Activated T-helper 1 cell treated with anti-CD3 and anti-CD28 coated beads, Interleukin-12 subunit alpha, Interleukin-12 subunit beta, Interleukin-2, Interleukin-4 antibody, amounts not matched to agents 30 ng/mL and 10 ng/mL and 1 ng/mL, durations not matched to agents 14 hours and 24 hours and 36 hours (primary cell): ENCODE results near the gene OTUD1. TPM values are rescaled to one million over a fixed set of nuclear protein-coding genes. Genes with fewer than 3 reads are reported as not detected.

Source experiments
- DNase-seq: peaks from one replicate; pipeline ENCODE4 v3.0.0; 2021; ENCODE audit warnings: low spot score
- H3K27ac Mint-ChIP-seq: one replicate; pipeline ENCODE4 v1.8.0; 2021; ENCODE audit warnings: mild to moderate bottlenecking, mixed read lengths
- H3K27me3 Mint-ChIP-seq: one replicate; pipeline ENCODE4 v1.8.0; 2022; ENCODE audit warnings: mild to moderate bottlenecking, moderate library complexity, mixed read lengths; ENCODE audit not compliant: insufficient read depth
- H3K36me3 Mint-ChIP-seq: one replicate; pipeline ENCODE4 v1.8.0; 2021; ENCODE audit warnings: low read depth, mixed read lengths
- H3K4me1 Mint-ChIP-seq: one replicate; pipeline ENCODE4 v1.8.0; 2021; ENCODE audit warnings: low read depth, mixed read lengths
- H3K4me3 Mint-ChIP-seq: one replicate; pipeline ENCODE4 v1.8.0; 2021; ENCODE audit warnings: mild to moderate bottlenecking, moderate library complexity, mixed read lengths
- H3K9me3 Mint-ChIP-seq: one replicate; pipeline ENCODE4 v1.8.0; 2021; ENCODE audit warnings: mixed read lengths
- intact Hi-C: fragments of 100-400 bp; cut with micrococcal nuclease; formaldehyde crosslinking; loops from one replicate; pipeline ENCODE4 v1.15.1; 2024
- total RNA-seq: library from RNA; stranded (reverse); gene quantifications from 2 replicates; pipeline ENCODE4 v1.2.3, GENCODE V29; 2022

Gene OTUD1
- total RNA-seq, 1 donor from 2014 or later = 19.1 TPM

DNA sequence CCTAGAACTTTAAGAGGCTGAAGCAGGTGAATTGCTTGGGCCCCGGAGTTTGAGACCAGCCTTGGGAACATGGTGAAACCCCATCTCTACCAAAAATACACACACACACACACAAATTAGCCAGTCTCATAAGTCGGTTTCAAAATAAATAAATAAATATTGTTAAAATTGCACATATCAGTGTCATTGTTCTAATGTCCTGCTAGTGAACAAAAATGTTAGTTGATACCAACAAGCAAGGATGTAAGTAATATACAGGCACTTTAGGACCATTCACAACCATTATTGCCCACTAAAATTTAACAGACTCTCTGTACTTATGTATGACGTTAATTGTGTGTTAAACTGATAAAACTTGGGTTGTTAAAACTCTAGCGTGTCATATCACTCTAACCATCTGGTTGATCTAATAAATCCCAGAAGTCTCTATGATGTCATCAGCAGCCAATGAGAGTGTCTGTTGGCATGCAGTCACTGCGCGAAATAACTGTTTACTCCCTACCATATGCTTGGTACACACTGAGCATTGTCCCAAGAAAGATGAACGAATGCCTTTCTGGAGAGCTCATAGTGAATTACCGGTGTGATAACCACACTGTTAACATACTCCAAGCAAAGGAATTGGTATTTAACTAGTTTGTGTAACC, 30.4 kb upstream of the OTUD1 start:
- no peaks in the 10 kb centered on the region for H3K27me3 Mint-ChIP-seq
- DNase-seq = no peak
- peaks cover 15% of the 10 kb centered on the region for H3K4me1 Mint-ChIP-seq
- intact Hi-C loops = no loop called here
- no peak overlapping the region for H3K27ac Mint-ChIP-seq
- no peaks in the 10 kb centered on the region for H3K9me3 Mint-ChIP-seq
- H3K36me3 Mint-ChIP-seq = no peaks in the 10 kb centered on the region
- H3K4me3 Mint-ChIP-seq = no peak overlapping the region

DNA sequence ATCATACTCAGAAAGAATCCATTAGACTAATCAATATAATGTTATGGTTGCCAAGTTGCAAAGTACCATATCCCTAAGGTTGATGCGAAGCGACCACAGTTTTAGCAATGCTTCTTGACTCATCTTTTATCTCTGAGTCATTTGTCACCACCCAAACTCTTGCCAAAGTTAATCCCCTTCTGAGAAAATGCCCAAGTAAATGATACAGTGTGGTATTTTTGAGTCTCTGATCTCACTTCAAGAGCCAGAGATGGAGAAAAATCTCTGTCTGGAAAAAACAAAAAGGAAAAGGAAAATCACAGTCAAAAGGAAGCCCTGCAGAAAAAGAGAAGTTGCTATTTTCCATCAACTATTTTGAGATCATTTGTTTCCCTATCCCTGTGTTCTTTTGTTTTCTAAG, 26.7 kb upstream of the OTUD1 start:
- Mint-ChIP-seq H3K36me3 (no peaks in the 10 kb centered on the region), H3K9me3 (no peaks in the 10 kb centered on the region), H3K27me3 (no peaks in the 10 kb centered on the region), H3K27ac (peak overlapping the region; percentile 80), H3K4me3 (no peak overlapping the region), H3K4me1 (peaks cover 22% of the 10 kb centered on the region)
- intact Hi-C loops = loop anchor here (1.0 kb wide), 5 partner anchors 20 to 80 kb away; no protein-coding TSS in a partner anchor
- DNase-seq = no peak

DNA sequence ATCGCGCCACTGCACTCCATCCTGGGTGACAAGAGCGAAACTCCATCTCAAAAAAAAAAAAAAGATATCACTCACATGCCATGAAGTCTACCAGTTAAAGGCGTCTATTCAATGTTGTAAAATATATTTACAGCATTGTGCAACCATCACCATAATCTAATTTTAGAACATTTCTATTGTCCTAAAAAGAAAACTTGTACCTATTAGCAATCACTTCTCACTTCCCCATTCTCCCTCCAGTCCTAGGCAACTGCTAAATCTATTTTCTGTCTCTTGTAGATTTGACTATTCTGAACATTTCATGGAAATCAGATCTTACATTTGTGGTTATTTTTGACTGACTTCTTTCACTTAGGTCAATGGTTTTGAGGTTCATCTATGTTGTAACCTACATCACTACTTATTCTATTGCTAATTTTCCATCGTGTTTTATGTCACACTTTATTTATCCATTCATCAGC, 25.2 kb upstream of the OTUD1 start:
- no peak overlapping the region for H3K4me3 Mint-ChIP-seq
- H3K27me3 Mint-ChIP-seq = no peaks in the 10 kb centered on the region
- H3K36me3 Mint-ChIP-seq = no peaks in the 10 kb centered on the region
- peak overlapping the region; percentile 83 for H3K27ac Mint-ChIP-seq
- H3K9me3 Mint-ChIP-seq = no peaks in the 10 kb centered on the region
- peaks cover 22% of the 10 kb centered on the region for H3K4me1 Mint-ChIP-seq
- no peak for DNase-seq
- intact Hi-C loops = no loop called here

DNA sequence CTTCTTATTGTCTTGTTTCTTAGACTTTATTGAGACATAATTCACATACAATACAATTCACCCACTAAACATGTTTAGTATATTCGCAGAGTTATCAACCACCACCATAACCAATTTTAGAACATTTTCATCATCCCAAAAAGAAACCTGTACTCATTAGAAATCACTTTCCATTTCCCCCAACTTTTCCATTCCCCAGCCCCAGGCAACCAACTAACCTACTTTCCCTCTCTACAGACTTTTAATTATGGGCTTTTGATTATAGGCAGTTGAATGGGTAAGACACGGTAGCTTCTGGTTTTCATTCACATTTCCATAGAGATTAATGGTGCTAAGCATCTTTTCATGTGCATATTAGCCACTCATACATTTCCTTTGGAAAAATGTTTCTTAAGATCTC, 24.2 kb upstream of the OTUD1 start:
- intact Hi-C loops = no loop called here
- Mint-ChIP-seq H3K27me3 (no peaks in the 10 kb centered on the region), H3K36me3 (no peaks in the 10 kb centered on the region), H3K4me3 (no peak overlapping the region), H3K27ac (no peak overlapping the region), H3K9me3 (no peaks in the 10 kb centered on the region), H3K4me1 (peaks cover 22% of the 10 kb centered on the region)
- DNase-seq = no peak

DNA sequence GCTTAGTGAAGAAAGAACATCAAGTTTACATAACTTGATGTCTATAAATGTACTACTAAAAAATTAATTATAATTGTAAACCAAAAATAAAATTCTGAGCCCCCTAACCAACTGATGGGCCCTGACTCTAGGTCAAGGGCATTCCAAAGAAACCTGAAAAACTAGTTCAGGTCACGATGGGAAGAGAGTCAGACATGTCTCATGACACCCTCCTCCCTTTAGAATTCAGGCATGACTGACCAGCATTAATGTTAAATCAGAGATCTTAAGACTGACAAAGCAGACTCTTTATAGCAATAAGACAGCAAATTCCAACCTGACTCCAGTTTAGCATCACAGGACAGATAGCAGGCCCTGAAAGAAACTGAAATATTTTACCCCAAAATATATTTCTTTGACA, 21.6 kb upstream of the OTUD1 start:
- DNase-seq = no peak
- Mint-ChIP-seq H3K36me3 (no peaks in the 10 kb centered on the region), H3K4me1 (peaks cover 16% of the 10 kb centered on the region), H3K4me3 (no peak overlapping the region), H3K27ac (no peak overlapping the region), H3K27me3 (no peaks in the 10 kb centered on the region), H3K9me3 (no peaks in the 10 kb centered on the region)
- intact Hi-C loops = no loop called here

DNA sequence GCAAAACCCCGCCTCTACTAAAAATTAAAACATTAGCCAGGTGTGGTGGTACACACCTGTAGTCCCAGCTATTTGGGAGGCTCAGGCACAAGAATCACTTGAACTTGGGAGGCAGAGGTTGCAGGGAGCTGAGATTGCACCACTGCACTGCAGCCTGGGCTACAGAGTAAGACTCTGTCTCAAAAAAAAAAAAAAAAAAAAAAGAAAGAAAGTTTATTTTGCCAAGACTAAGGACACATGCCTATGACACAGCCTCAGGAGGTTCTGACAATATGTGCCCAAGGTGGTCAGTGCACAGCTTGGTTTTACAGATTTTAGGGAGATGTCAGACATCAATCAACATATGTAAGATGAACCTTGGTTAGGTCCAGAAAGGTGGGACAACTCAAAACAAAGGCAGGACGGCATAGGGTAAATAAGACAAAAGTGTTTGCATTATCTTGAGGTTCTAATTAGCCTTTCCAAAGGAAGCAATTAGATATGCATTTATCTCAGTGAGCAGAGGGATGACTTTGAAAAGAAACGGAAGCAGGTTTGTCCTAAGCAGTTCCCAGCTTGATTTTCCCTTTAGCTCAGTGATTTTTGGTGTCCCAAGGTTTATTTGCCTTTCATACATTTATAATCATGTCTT, 20.7 kb upstream of the OTUD1 start:
- H3K4me1 Mint-ChIP-seq = peaks cover 7% of the 10 kb centered on the region
- no peak overlapping the region for H3K27ac Mint-ChIP-seq
- no peaks in the 10 kb centered on the region for H3K36me3 Mint-ChIP-seq
- no peaks in the 10 kb centered on the region for H3K27me3 Mint-ChIP-seq
- intact Hi-C loops = no loop called here
- no peak overlapping the region for H3K4me3 Mint-ChIP-seq
- no peak for DNase-seq
- H3K9me3 Mint-ChIP-seq = no peaks in the 10 kb centered on the region

DNA sequence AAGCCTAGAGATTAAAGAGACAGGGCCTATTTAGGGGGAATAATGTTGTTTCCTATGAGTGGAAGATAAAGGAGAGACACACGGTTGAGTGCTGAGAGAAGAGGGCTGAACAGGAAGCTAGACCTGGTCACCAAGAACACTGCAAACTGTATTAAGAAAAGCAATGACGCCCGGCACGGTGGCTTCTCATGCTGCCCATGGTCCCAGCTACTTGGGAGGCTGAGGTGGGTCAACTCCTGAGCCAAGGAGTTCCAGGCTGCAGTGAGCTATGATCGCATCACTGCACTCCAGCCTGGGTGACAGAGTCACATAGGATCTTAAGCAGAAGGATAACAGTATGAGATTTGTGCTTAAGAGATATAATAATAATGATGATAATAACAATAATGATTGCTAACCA, 19.7 kb upstream of the OTUD1 start:
- Mint-ChIP-seq H3K4me3 (no peak overlapping the region), H3K27me3 (no peaks in the 10 kb centered on the region), H3K4me1 (no peaks in the 10 kb centered on the region), H3K27ac (no peak overlapping the region), H3K9me3 (no peaks in the 10 kb centered on the region), H3K36me3 (no peaks in the 10 kb centered on the region)
- DNase-seq = no peak
- intact Hi-C loops = no loop called here

DNA sequence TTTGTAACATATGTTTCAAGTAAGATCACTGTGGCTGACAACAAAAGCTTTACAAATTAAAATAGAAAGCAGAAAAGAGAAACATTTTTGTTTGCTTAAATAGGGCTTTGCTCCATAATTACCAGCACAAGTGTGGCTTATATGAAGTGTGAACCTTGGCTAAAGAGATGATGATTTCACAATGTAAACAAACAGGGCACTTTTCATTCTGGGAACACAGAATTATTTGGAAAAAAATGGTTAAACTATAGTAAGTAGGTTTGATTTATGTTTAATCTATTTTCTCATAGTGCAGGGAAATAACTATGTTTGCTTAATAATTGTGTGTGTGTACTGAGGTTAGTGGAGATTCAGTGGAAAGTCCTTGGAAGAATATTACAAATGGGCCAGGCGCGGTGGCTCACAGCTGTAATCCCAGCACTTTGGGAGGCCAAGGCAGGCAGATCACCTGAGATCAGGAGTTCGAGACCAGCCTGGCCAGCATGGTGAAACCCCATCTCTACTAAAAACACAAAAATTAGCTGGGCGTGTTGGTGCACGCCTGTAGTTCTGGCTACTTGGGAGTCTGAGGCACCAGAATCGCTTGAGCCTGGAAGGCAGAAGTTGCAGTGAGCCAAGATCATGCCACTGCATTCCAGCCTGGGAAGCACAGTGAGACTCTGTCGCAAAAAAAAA, 19.1 kb upstream of the OTUD1 start:
- H3K36me3 Mint-ChIP-seq = no peaks in the 10 kb centered on the region
- no peak overlapping the region for H3K27ac Mint-ChIP-seq
- DNase-seq = no peak
- H3K9me3 Mint-ChIP-seq = no peaks in the 10 kb centered on the region
- no peaks in the 10 kb centered on the region for H3K4me1 Mint-ChIP-seq
- no peaks in the 10 kb centered on the region for H3K27me3 Mint-ChIP-seq
- no peak overlapping the region for H3K4me3 Mint-ChIP-seq
- intact Hi-C loops = no loop called here

DNA sequence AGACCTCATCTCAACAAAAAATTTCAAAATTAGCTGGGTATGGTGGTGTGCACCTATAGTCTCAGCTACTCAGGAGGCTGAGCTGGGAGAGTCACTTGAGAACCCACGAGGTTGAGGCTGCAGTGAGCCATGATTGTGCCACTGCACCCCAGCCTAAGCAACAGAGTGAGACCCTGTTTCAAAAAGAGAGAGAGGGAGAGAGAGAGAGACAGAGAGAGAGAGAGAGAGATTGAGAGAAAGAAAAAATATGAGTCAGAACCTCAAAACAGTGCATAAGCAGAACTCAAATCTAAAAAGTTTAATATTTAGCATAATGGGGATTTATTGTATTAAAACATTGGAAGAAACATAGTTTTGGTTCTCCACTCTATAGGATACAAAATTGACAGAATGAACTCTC, 17.5 kb upstream of the OTUD1 start:
- intact Hi-C loops = no loop called here
- H3K4me3 Mint-ChIP-seq = no peak overlapping the region
- no peaks in the 10 kb centered on the region for H3K9me3 Mint-ChIP-seq
- no peak overlapping the region for H3K27ac Mint-ChIP-seq
- H3K27me3 Mint-ChIP-seq = no peaks in the 10 kb centered on the region
- H3K36me3 Mint-ChIP-seq = no peaks in the 10 kb centered on the region
- no peaks in the 10 kb centered on the region for H3K4me1 Mint-ChIP-seq
- no peak for DNase-seq

DNA sequence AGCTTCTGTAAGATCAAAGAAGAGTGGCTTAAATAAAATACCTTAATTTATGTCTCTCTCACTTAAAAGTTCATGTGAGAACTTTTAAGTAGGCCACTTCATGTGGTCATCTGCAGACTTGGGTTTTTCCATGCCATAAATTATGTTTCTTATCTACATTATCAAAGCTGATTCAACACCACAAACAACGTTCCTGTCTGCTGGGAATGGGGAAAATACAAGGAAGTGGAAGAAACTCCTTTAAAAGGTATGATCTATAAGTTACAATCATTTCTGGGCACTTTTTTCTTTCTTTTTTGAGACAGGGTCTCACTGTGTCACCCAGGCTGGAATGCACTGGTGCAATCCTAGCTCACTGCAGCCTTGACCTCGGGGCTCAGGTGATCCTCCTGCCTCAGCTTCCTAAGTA, 16.9 kb upstream of the OTUD1 start:
- H3K36me3 Mint-ChIP-seq = no peaks in the 10 kb centered on the region
- H3K27me3 Mint-ChIP-seq = peaks cover 4% of the 10 kb centered on the region
- H3K4me3 Mint-ChIP-seq = no peak overlapping the region
- no peak overlapping the region for H3K27ac Mint-ChIP-seq
- DNase-seq = no peak
- intact Hi-C loops = no loop called here
- no peaks in the 10 kb centered on the region for H3K4me1 Mint-ChIP-seq
- H3K9me3 Mint-ChIP-seq = no peaks in the 10 kb centered on the region

DNA sequence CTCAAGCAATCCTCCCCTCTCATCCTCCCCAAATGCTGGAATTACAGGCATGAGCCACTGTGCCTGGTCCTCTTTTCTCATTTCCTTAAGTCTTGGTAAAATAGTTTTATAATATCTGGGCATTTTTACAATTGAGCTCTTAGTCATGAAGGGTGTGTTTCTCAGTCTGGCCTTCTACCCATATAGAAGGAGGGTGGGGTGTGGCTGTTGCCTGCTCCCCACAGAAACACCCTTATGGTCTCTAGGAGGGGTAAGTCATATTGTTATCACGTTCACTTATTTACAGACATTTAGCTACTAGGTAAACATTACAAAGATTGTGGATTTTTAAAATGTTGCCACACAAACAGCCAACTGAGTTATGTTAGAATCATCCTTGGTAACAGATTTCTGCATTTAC, 6.7 kb upstream of the OTUD1 start:
- Mint-ChIP-seq H3K4me1 (no peaks in the 10 kb centered on the region), H3K9me3 (no peaks in the 10 kb centered on the region), H3K27ac (no peak overlapping the region), H3K36me3 (no peaks in the 10 kb centered on the region), H3K27me3 (peaks cover 8% of the 10 kb centered on the region), H3K4me3 (no peak overlapping the region)
- no peak for DNase-seq
- intact Hi-C loops = no loop called here

DNA sequence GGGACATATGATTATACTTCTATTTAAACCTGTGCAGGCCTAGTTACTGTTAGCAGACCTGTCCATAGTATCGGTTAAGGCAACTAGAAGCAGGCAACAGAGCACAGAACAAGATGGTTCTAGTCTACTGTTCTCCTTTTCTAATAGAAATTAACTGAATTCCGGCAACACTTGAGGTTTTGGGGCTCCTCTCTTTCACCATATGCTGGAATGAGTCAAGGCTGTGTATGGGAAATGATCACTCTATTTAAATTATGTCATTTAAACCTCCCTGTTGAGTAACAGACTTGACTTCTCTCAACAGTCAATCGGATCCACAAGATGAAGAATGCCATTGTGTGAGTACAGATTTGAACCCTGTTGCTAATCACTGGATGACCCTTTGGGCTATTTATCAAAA, 6.2 kb upstream of the OTUD1 start:
- H3K27me3 Mint-ChIP-seq = peaks cover 8% of the 10 kb centered on the region
- DNase-seq = no peak
- H3K4me3 Mint-ChIP-seq = no peak overlapping the region
- peaks cover 4% of the 10 kb centered on the region for H3K4me1 Mint-ChIP-seq
- intact Hi-C loops = no loop called here
- no peaks in the 10 kb centered on the region for H3K36me3 Mint-ChIP-seq
- H3K9me3 Mint-ChIP-seq = no peaks in the 10 kb centered on the region
- H3K27ac Mint-ChIP-seq = no peak overlapping the region

DNA sequence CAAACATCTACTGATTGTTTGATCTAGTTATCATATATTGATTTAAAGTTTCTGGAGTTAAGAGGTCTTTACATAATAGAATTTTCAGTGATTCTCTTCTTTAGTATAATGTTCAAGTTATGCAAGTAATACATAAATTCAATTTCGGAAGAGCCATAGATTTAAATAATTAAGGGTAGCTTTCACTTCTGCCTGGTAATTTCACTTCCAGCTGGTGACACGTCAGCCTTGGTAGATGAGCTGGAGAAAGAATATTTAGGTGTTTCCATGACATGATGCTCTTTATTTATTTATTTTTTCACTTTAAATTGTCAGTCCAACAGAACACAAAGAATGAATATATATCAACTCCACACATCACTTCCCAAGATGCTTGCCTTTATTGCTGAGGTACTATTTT, 5.2 kb upstream of the OTUD1 start:
- no peak overlapping the region for H3K4me3 Mint-ChIP-seq
- H3K4me1 Mint-ChIP-seq = peaks cover 14% of the 10 kb centered on the region
- H3K27ac Mint-ChIP-seq = no peak overlapping the region
- H3K27me3 Mint-ChIP-seq = peaks cover 8% of the 10 kb centered on the region
- no peaks in the 10 kb centered on the region for H3K36me3 Mint-ChIP-seq
- H3K9me3 Mint-ChIP-seq = no peaks in the 10 kb centered on the region
- no peak for DNase-seq
- intact Hi-C loops = no loop called here
